Activated CD4-positive, alpha-beta memory T cell treated with anti-CD3 and anti-CD28 coated beads for 36 hours (primary cell): ENCODE data around the gene EXOC4. TPM values are rescaled to one million over a fixed set of nuclear protein-coding genes. Genes with fewer than 3 reads are reported as not detected.

Experiments
- CTCF ChIA-PET: fragments of 350-600 bp; sonication (Branson Sonifier 250); formaldehyde crosslinking; loops from one replicate; lab custom pipeline; 2021; ENCODE audit warnings: antibody characterized with exemption, inconsistent platforms; lab: Charles Lee
- POLR2A ChIA-PET: fragments of 350-600 bp; sonication (Branson Sonifier 250); formaldehyde crosslinking; loops from one replicate; lab custom pipeline; 2021; ENCODE audit warnings: antibody characterized with exemption; lab: Charles Lee
- DNase-seq: peaks from one replicate; pipeline ENCODE4 v3.0.0-alpha.2; 2020
- H3K27ac Mint-ChIP-seq: one replicate; pipeline ENCODE4 v1.8.0; 2021; ENCODE audit warnings: mixed read lengths
- H3K27me3 Mint-ChIP-seq: one replicate; pipeline ENCODE4 v1.8.0; 2021; ENCODE audit warnings: mixed read lengths
- H3K36me3 Mint-ChIP-seq: one replicate; pipeline ENCODE4 v1.8.0; 2021; ENCODE audit warnings: mixed read lengths
- H3K4me1 Mint-ChIP-seq: one replicate; pipeline ENCODE4 v1.8.0; 2021; ENCODE audit warnings: low read depth, mixed read lengths
- H3K4me3 Mint-ChIP-seq: one replicate; pipeline ENCODE4 v1.8.0; 2021; ENCODE audit warnings: mild to moderate bottlenecking, mixed read lengths
- H3K9me3 Mint-ChIP-seq: one replicate; pipeline ENCODE4 v1.8.0; 2021; ENCODE audit warnings: mixed read lengths
- intact Hi-C: fragments of 100-400 bp; cut with micrococcal nuclease; formaldehyde crosslinking; loops from one replicate; pipeline ENCODE4 v1.15.1; 2023
- total RNA-seq, 2 experiments: library from RNA; stranded (reverse); gene quantifications; one replicate each; pipeline ENCODE4 v1.2.3, GENCODE V29; 2021

The EXOC4 gene
- total RNA-seq, 2 experiments from 2014 or later, result 55.8 to 60.8 TPM

GRCh38 chr7:133727476-133728214 is 474.8 kb downstream of the EXOC4 start:
- Mint-ChIP-seq H3K36me3 (peaks cover 6% of the 10 kb centered on the region), H3K27me3 (no peaks in the 10 kb centered on the region), H3K9me3 (no peaks in the 10 kb centered on the region), H3K27ac (no peak overlapping the region), H3K4me3 (no peak overlapping the region), H3K4me1 (no peaks in the 10 kb centered on the region)
- CTCF ChIA-PET, result no interaction called here
- POLR2A ChIA-PET, result no interaction called here
- intact Hi-C loops, result no loop called here
- DNase-seq, result no peak

DNA sequence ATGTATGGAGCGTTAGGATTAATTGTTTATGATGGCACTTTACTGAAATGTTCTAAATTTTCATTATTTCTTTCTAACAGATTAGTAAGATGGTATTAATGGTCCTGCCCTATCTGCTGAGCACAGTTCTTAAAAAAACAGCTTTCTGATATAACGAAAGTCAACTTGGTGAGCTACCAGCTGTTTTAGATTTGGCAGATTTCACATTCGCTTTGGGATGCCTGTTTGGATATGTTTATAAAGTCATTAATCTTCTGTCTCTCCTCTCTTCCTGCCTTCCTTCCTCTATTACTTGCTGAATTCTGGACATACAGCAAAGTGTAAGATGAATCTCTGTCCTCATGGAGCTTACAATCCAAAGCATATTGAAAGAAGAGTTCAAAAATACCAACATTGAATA is 477.5 kb downstream of the EXOC4 start:
- H3K36me3 Mint-ChIP-seq, result peaks cover 2% of the 10 kb centered on the region
- no peaks in the 10 kb centered on the region for H3K9me3 Mint-ChIP-seq
- H3K4me1 Mint-ChIP-seq, result no peaks in the 10 kb centered on the region
- H3K27ac Mint-ChIP-seq, result no peak overlapping the region
- ChIA-PET CTCF (no interaction called here), POLR2A (no interaction called here)
- intact Hi-C loops, result no loop called here
- no peak overlapping the region for H3K4me3 Mint-ChIP-seq
- H3K27me3 Mint-ChIP-seq, result no peaks in the 10 kb centered on the region
- DNase-seq, result no peak

GRCh38 chr7:133733401-133733800 is 480.5 kb downstream of the EXOC4 start:
- Mint-ChIP-seq H3K9me3 (no peaks in the 10 kb centered on the region), H3K27me3 (no peaks in the 10 kb centered on the region), H3K4me1 (no peaks in the 10 kb centered on the region), H3K27ac (no peak overlapping the region), H3K36me3 (peaks cover 2% of the 10 kb centered on the region), H3K4me3 (no peak overlapping the region)
- DNase-seq, result no peak
- intact Hi-C loops, result no loop called here
- ChIA-PET POLR2A (no interaction called here), CTCF (no interaction called here)

- Mint-ChIP-seq H3K27ac (no peak overlapping the region), H3K36me3 (no peaks in the 10 kb centered on the region), H3K9me3 (no peaks in the 10 kb centered on the region), H3K4me1 (no peaks in the 10 kb centered on the region), H3K4me3 (no peak overlapping the region), H3K27me3 (no peaks in the 10 kb centered on the region)
- POLR2A ChIA-PET, result no interaction called here
- no peak for DNase-seq
- CTCF ChIA-PET, result no interaction called here
- intact Hi-C loops, result no loop called here
Measured at GRCh38 chr7:133735222-133735621, 482.3 kb downstream of the EXOC4 start.

DNA sequence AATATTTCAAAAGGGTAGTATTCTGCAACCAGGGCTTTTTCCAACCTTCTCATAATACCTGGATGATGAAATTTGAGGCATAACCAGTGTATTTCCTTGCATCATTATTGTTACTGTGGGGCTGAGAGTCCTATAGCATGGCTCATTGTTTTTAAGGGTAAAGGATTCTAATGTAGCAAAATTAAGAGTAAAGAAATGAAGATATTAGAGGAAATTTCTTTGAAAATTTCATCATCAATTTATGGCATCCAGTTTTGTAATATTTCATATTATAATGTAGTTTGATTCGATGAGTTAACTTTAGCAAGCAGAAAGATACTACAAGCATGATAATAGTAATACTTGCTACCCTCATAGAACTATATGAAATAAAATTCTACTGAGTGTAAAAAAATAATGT is 486.9 kb downstream of the EXOC4 start:
- ChIA-PET CTCF (no interaction called here), POLR2A (no interaction called here)
- DNase-seq, result no peak
- H3K36me3 Mint-ChIP-seq, result no peaks in the 10 kb centered on the region
- no peaks in the 10 kb centered on the region for H3K4me1 Mint-ChIP-seq
- no peak overlapping the region for H3K27ac Mint-ChIP-seq
- no peaks in the 10 kb centered on the region for H3K27me3 Mint-ChIP-seq
- intact Hi-C loops, result no loop called here
- H3K9me3 Mint-ChIP-seq, result no peaks in the 10 kb centered on the region
- no peak overlapping the region for H3K4me3 Mint-ChIP-seq

- Mint-ChIP-seq H3K36me3 (no peaks in the 10 kb centered on the region), H3K27me3 (no peaks in the 10 kb centered on the region), H3K4me3 (no peak overlapping the region), H3K9me3 (no peaks in the 10 kb centered on the region), H3K4me1 (no peaks in the 10 kb centered on the region), H3K27ac (no peak overlapping the region)
- ChIA-PET CTCF (no interaction called here), POLR2A (no interaction called here)
- DNase-seq, result no peak
- intact Hi-C loops, result no loop called here
Measured at GRCh38 chr7:133741078-133741477, 488.2 kb downstream of the EXOC4 start.

- CTCF ChIA-PET, result no interaction called here
- H3K4me3 Mint-ChIP-seq, result no peak overlapping the region
- no peak for DNase-seq
- H3K27me3 Mint-ChIP-seq, result no peaks in the 10 kb centered on the region
- intact Hi-C loops, result no loop called here
- POLR2A ChIA-PET, result no interaction called here
- no peaks in the 10 kb centered on the region for H3K9me3 Mint-ChIP-seq
- no peaks in the 10 kb centered on the region for H3K36me3 Mint-ChIP-seq
- no peak overlapping the region for H3K27ac Mint-ChIP-seq
- H3K4me1 Mint-ChIP-seq, result no peaks in the 10 kb centered on the region
Measured at GRCh38 chr7:133741703-133742102, 488.8 kb downstream of the EXOC4 start.

DNA sequence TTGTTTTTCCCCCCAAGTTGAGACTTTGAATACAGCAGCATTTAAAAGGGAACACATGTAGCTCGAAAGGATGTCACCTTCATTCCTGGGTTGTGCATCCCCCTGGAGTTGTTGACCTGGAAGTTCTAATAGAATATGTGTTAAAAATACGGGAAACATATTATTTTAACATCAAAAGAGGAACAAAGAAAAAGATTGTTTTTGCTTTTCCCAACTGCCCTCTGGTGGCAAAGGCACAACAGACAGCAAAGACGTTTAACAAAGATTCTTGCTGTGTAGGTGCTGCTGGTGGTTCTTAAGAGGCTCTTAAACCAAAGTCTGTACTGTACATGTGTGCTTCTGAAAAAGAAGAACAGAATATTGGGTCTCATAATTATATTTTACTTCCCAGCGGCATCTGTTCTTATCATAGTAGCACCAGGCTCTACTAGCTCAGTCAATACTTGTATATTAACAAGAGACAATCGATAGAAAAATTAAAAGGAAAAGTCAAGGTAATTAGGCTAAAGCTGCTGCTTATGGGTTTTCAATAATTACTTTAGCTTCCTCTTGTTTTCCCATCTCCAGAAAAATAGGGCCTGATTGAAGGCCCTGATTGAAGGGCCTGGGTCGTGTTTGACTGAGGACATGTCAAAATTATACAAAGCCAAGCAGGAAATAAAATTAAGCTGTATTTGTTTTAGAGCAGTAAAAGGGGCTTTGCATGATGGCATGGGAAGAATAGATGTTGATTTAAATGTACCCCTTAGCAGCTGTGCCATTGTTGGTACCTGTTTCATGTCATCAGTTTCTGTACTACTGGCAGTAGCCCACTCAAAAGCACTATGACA is 490.0 kb downstream of the EXOC4 start:
- no peaks in the 10 kb centered on the region for H3K4me1 Mint-ChIP-seq
- intact Hi-C loops, result no loop called here
- H3K4me3 Mint-ChIP-seq, result no peak overlapping the region
- DNase-seq, result no peak
- H3K27me3 Mint-ChIP-seq, result no peaks in the 10 kb centered on the region
- H3K36me3 Mint-ChIP-seq, result no peaks in the 10 kb centered on the region
- H3K9me3 Mint-ChIP-seq, result no peaks in the 10 kb centered on the region
- POLR2A ChIA-PET, result no interaction called here
- H3K27ac Mint-ChIP-seq, result no peak overlapping the region
- CTCF ChIA-PET, result interaction anchor here (0.6 to 0.7 kb wide), 2 partner anchors 179 to 381 kb away, joined by 3 read pairs; no protein-coding TSS in a partner anchor

DNA sequence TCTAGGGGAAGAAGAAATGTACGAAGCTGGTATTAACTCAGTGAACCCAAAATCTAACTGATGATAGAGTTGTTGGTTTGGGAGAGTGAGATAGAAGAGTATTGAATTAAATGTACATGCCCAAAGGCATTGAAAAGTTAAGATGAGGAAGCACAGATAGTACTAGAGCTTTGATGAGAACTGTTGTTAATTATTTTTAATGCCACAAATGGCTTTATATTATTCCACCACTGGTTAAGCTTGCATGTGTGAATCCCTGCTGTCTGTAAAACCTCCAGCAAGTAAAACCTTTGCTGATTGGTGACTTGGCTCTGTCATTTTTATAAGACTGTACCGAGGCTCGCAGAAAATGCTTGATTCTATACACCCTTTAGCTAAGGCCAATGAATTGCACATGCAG is 491.6 kb downstream of the EXOC4 start:
- Mint-ChIP-seq H3K4me3 (no peak overlapping the region), H3K9me3 (no peaks in the 10 kb centered on the region), H3K27me3 (no peaks in the 10 kb centered on the region), H3K27ac (no peak overlapping the region), H3K4me1 (no peaks in the 10 kb centered on the region), H3K36me3 (no peaks in the 10 kb centered on the region)
- POLR2A ChIA-PET, result no interaction called here
- DNase-seq, result no peak
- CTCF ChIA-PET, result no interaction called here
- intact Hi-C loops, result no loop called here

- Mint-ChIP-seq H3K9me3 (no peaks in the 10 kb centered on the region), H3K27ac (no peak overlapping the region), H3K36me3 (no peaks in the 10 kb centered on the region), H3K4me1 (no peaks in the 10 kb centered on the region), H3K27me3 (no peaks in the 10 kb centered on the region), H3K4me3 (no peak overlapping the region)
- no peak for DNase-seq
- POLR2A ChIA-PET, result no interaction called here
- CTCF ChIA-PET, result no interaction called here
- intact Hi-C loops, result no loop called here
Measured at GRCh38 chr7:133746305-133746704, 493.4 kb downstream of the EXOC4 start.

GRCh38 chr7:133746847-133747246 is 494.0 kb downstream of the EXOC4 start:
- H3K9me3 Mint-ChIP-seq, result no peaks in the 10 kb centered on the region

DNA sequence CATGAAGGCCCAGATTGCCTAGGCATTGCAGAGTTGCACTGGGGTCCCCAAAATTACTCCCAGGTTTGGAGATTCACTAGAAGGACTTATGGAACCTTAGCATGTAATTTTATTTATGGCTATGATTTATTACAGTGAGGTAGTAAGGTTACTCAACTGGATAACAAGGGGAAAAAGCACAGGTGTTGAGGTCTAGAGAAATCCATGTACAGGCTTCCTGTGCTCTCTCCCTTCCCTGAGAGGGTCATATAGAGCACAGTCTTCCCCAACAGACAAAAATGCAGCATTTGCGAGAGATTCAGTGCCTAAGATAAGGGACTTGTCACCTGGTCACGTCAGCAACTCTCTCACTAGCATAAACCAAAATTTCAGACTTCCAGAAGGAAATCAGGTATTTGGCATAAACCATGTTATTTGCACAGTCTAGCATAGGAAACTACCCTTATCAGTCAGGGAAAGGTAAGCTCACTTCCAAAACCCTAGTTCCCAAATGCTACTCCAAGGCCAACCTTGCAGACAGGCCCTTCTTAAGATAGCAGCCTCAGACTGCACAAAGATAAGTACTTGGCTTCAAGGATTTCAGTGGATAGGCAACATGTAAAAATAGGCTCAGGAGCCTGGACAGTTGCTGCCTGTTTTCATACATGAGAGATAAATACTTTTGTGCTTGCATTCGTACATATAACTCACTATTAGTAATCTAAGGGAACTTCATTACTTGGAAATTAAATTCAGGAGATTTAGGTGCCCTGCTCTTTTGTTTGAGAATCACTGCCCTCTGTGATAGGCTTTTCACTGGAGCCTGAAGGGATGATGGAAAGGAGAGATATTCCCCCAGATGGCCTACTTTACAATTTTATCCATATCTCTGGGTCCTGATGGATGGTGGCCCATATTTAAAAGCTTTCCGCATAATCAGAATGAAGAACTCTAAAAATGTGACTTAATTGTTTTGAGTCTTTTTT is 495.8 kb downstream of the EXOC4 start:
- Mint-ChIP-seq H3K27me3 (no peaks in the 10 kb centered on the region), H3K4me3 (no peak overlapping the region), H3K36me3 (peaks cover 2% of the 10 kb centered on the region), H3K9me3 (no peaks in the 10 kb centered on the region), H3K27ac (no peak overlapping the region), H3K4me1 (no peaks in the 10 kb centered on the region)
- ChIA-PET POLR2A (interaction anchor here (0.6 kb wide), 1 partner anchor 208 kb away, joined by 4 read pairs; no protein-coding TSS in a partner anchor), CTCF (interaction anchor here (0.8 kb wide), 1 partner anchor 10 kb away, joined by 3 read pairs; no protein-coding TSS in a partner anchor)
- no peak for DNase-seq
- intact Hi-C loops, result no loop called here

More at GRCh38 chr7:133746847-133747246, 494.0 kb downstream of the EXOC4 start:
- Mint-ChIP-seq H3K4me1 (no peaks in the 10 kb centered on the region), H3K36me3 (no peaks in the 10 kb centered on the region), H3K27me3 (no peaks in the 10 kb centered on the region), H3K4me3 (no peak overlapping the region), H3K27ac (no peak overlapping the region)
- DNase-seq, result no peak
- CTCF ChIA-PET, result no interaction called here
- POLR2A ChIA-PET, result no interaction called here
- intact Hi-C loops, result no loop called here
